NOMO-1 (cell line): Measurements from ENCODE around the gene LOC128125822.

Experiments used
- DNase-seq, 2 experiments: peaks; one replicate each; lab custom pipeline; 2025; ENCODE audit not compliant: unreplicated experiment in 2 of 2; lab: John Stamatoyannopoulos, UW

The LOC128125822 gene

GRCh38 chr6:63554782-63555181 is 17.5 kb upstream of the LOC128125822 start:
- no peak for DNase-seq

- no peak for DNase-seq
Measured at GRCh38 chr6:63556369-63556768, 15.9 kb upstream of the LOC128125822 start.

- DNase-seq = no peak
Measured at GRCh38 chr6:63558278-63558677, 14.0 kb upstream of the LOC128125822 start.

- DNase-seq = no peak
Measured at GRCh38 chr6:63560801-63561287, 11.4 kb upstream of the LOC128125822 start.

GRCh38 chr6:63561288-63561687 is 11.0 kb upstream of the LOC128125822 start:
- no peak for DNase-seq

GRCh38 chr6:63563235-63563634 is 9.0 kb upstream of the LOC128125822 start:
- no peak for DNase-seq

- no peak for DNase-seq
Measured at GRCh38 chr6:63565058-63565726, 7.1 kb upstream of the LOC128125822 start.

- DNase-seq = no peak
Measured at GRCh38 chr6:63565727-63566596, 6.3 kb upstream of the LOC128125822 start.

- DNase-seq = no peak
Measured at GRCh38 chr6:63567966-63568365, 4.3 kb upstream of the LOC128125822 start.

GRCh38 chr6:63571361-63572043 is 778 bp upstream of the LOC128125822 start:
- DNase-seq = peak; percentile 56 to 70

GRCh38 chr6:63572747-63573075 is 431 bp downstream of the LOC128125822 start:
- DNase-seq = no peak

GRCh38 chr6:63573076-63573898 is 1.0 kb downstream of the LOC128125822 start:
- DNase-seq = peak; percentile 50 to 69

GRCh38 chr6:63573899-63574553 is 1.7 kb downstream of the LOC128125822 start:
- DNase-seq = peak; percentile 11 to 37

- no peak for DNase-seq
Measured at GRCh38 chr6:63574554-63574900, 2.2 kb downstream of the LOC128125822 start.

- no peak for DNase-seq
Measured at GRCh38 chr6:63576147-63576772, 4.0 kb downstream of the LOC128125822 start.

GRCh38 chr6:63576985-63577712 is 4.9 kb downstream of the LOC128125822 start:
- no peak for DNase-seq

- no peak for DNase-seq
Measured at GRCh38 chr6:63578757-63579156, 6.5 kb downstream of the LOC128125822 start.

- no peak for DNase-seq
Measured at GRCh38 chr6:63579937-63580703, 7.8 kb downstream of the LOC128125822 start.

- DNase-seq = no peak
Measured at GRCh38 chr6:63580704-63580961, 8.4 kb downstream of the LOC128125822 start.
